AG09319 (cell line): ENCODE data around the gene WDR4.
"Not testable (repeated sequence)": the region's sequence is repeated elsewhere in the genome, so short reads cannot be mapped to it uniquely, and the experiment has no call there.

Source experiments
- DNase-seq: peaks from one replicate; pipeline ENCODE4 v3.0.0-alpha.2; 2010; ENCODE audit warnings: low read depth; ENCODE audit errors: extremely low read depth
- CTCF ChIP-seq: IDR thresholded peaks from 2 replicates; pipeline ENCODE4 v1.5.1; 2011; ENCODE audit warnings: low read depth, mild to moderate bottlenecking, inconsistent platforms, low read length, moderate library complexity

The WDR4 gene

GRCh38 chr21:42839271-42840231 is 39.8 kb downstream of the WDR4 start:
- TF ChIP-seq CTCF: no peak
- no peak for DNase-seq

- not testable (repeated sequence) for DNase-seq
These were observed 41.1 kb downstream of the WDR4 start for GRCh38 chr21:42838212-42838690.

- no peak for TF ChIP-seq CTCF
- no peak for DNase-seq
These were observed 41.7 kb downstream of the WDR4 start for GRCh38 chr21:42837421-42838211.

GRCh38 chr21:42836767-42837301 is 42.5 kb downstream of the WDR4 start:
- DNase-seq: no peak
- TF ChIP-seq CTCF: no peak

GRCh38 chr21:42836402-42836666 is 43.0 kb downstream of the WDR4 start:
- DNase-seq: no peak
- TF ChIP-seq CTCF: no peak

GRCh38 chr21:42835611-42836401 is 43.5 kb downstream of the WDR4 start:
- no peak for DNase-seq
- no peak for TF ChIP-seq CTCF

GRCh38 chr21:42835211-42835610 is 44.1 kb downstream of the WDR4 start:
- no peak for TF ChIP-seq CTCF
- DNase-seq: no peak
